KMS-11 (cell line): Measurements from ENCODE around the gene TIGAR.

Source experiments
- H2AFZ ChIP-seq: fragments of 200-600 bp; sonication (generic); 2 replicates; pipeline ENCODE4 v1.6.1; 2016; ENCODE audit warnings: antibody characterized with exemption, mixed run types, low read depth
- H3K27ac ChIP-seq: fragments of 200-600 bp; sonication (generic); 2 replicates; pipeline ENCODE4 v1.6.1; 2016; ENCODE audit warnings: mild to moderate bottlenecking, mixed run types
- H3K27me3 ChIP-seq: fragments of 200-600 bp; sonication (generic); 2 replicates; pipeline ENCODE4 v1.6.1; 2017; ENCODE audit warnings: mild to moderate bottlenecking, low read depth, mixed run types, moderate library complexity; ENCODE audit not compliant: insufficient read depth
- H3K36me3 ChIP-seq: fragments of 200-600 bp; sonication (generic); 2 replicates; pipeline ENCODE4 v1.6.1; 2017; ENCODE audit warnings: mild to moderate bottlenecking, mixed run types; ENCODE audit not compliant: insufficient read depth
- H3K4me1 ChIP-seq: fragments of 200-600 bp; sonication (generic); 2 replicates; pipeline ENCODE4 v1.6.1; 2016; ENCODE audit warnings: mild to moderate bottlenecking, low read depth, mixed run types; ENCODE audit not compliant: poor library complexity, severe bottlenecking
- H3K4me2 ChIP-seq: fragments of 200-600 bp; sonication (generic); 2 replicates; pipeline ENCODE4 v1.7.0; 2016; ENCODE audit warnings: mild to moderate bottlenecking, mixed run types
- H3K4me3 ChIP-seq: fragments of 200-600 bp; sonication (generic); IDR thresholded peaks from 2 replicates; pipeline ENCODE4 v1.6.1; 2017; ENCODE audit warnings: low read depth, low read length, mixed read lengths; ENCODE audit not compliant: insufficient read depth
- H3K79me2 ChIP-seq: fragments of 200-600 bp; sonication (generic); 2 replicates; pipeline ENCODE4 v1.6.1; 2016; ENCODE audit warnings: low read depth, mixed run types; ENCODE audit not compliant: insufficient read depth
- H3K9ac ChIP-seq: fragments of 200-600 bp; sonication (generic); 2 replicates; pipeline ENCODE4 v1.6.1; 2016; ENCODE audit warnings: mild to moderate bottlenecking, mixed run types
- H4K20me1 ChIP-seq: fragments of 200-600 bp; sonication (generic); 2 replicates; pipeline ENCODE4 v1.6.1; 2016; ENCODE audit warnings: mild to moderate bottlenecking, mixed run types; ENCODE audit not compliant: insufficient read depth
- TF ChIP-seq, protein P1 (sequence below): fragments of 200-600 bp; sonication (generic); conservative IDR thresholded peaks from 2 replicates; pipeline ENCODE4 v1.6.1; 2017; ENCODE audit warnings: low read depth, mild to moderate bottlenecking, antibody characterized with exemption, low read length, moderate library complexity, mixed read lengths

Gene TIGAR

DNA sequence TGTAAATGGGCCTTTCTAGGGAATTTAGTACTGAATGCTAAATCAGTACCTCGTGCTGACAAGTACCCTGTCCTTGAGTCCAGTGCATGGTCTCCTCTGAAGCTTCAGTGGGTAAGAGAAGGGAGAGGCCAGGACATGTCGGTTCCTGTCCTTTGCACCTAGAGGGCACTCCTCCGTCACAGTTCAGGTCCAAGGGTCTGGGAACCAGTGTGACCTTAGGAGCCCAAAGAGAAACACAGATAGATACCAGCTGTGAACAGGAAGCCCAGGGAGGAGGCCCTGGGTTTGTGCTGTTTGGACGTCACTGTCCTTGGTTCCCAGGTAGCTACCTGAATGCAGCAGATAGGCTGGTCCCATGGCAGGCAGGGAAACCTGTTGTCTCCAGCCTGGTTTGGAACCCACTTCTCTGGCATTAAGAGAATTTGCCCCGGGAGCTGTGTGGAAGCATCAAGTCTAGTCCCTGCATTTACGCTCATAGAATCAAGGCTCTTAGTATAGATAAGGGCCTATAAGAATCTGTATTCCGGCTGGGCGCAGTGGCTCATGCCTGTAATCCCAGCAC lies 62.4 kb downstream of the TIGAR start:
- H3K79me2 ChIP-seq, result no peaks in the 10 kb centered on the region
- H3K27me3 ChIP-seq, result no peaks in the 10 kb centered on the region
- H2AFZ ChIP-seq, result no peak overlapping the region
- H3K4me2 ChIP-seq, result no peak overlapping the region
- no peaks in the 10 kb centered on the region for H4K20me1 ChIP-seq
- no peak overlapping the region for H3K9ac ChIP-seq
- TF ChIP-seq, protein P1, sequence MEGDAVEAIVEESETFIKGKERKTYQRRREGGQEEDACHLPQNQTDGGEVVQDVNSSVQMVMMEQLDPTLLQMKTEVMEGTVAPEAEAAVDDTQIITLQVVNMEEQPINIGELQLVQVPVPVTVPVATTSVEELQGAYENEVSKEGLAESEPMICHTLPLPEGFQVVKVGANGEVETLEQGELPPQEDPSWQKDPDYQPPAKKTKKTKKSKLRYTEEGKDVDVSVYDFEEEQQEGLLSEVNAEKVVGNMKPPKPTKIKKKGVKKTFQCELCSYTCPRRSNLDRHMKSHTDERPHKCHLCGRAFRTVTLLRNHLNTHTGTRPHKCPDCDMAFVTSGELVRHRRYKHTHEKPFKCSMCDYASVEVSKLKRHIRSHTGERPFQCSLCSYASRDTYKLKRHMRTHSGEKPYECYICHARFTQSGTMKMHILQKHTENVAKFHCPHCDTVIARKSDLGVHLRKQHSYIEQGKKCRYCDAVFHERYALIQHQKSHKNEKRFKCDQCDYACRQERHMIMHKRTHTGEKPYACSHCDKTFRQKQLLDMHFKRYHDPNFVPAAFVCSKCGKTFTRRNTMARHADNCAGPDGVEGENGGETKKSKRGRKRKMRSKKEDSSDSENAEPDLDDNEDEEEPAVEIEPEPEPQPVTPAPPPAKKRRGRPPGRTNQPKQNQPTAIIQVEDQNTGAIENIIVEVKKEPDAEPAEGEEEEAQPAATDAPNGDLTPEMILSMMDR, result no peak
- H3K4me3 ChIP-seq, result no peak overlapping the region
- no peaks in the 10 kb centered on the region for H3K4me1 ChIP-seq
- H3K27ac ChIP-seq, result no peak overlapping the region
- no peaks in the 10 kb centered on the region for H3K36me3 ChIP-seq

DNA sequence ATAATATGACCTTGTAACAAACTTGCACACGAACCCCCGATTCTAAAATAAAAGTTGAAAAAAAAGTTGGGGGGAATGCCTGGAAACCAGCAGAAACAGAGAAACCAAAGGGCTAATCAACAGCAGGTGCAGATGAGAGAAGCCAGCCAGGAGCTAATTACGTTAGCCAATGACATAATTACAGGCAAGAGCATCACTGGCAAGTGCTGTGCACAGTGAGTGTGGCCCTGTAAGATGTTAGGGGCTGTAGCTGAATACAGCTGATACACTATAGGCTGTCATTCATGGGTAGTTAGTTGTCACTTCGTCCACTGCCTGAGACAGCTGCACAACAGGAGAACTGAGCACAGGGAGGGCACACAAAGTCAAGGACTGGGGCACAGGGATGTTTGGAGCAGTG lies 65.8 kb downstream of the TIGAR start:
- no peak overlapping the region for H2AFZ ChIP-seq
- TF ChIP-seq, protein P1, result no peak
- no peak overlapping the region for H3K4me2 ChIP-seq
- H3K79me2 ChIP-seq, result no peaks in the 10 kb centered on the region
- H3K27ac ChIP-seq, result no peak overlapping the region
- no peaks in the 10 kb centered on the region for H3K36me3 ChIP-seq
- no peaks in the 10 kb centered on the region for H3K27me3 ChIP-seq
- no peak overlapping the region for H3K9ac ChIP-seq
- H3K4me1 ChIP-seq, result no peaks in the 10 kb centered on the region
- no peaks in the 10 kb centered on the region for H4K20me1 ChIP-seq
- no peak overlapping the region for H3K4me3 ChIP-seq

DNA sequence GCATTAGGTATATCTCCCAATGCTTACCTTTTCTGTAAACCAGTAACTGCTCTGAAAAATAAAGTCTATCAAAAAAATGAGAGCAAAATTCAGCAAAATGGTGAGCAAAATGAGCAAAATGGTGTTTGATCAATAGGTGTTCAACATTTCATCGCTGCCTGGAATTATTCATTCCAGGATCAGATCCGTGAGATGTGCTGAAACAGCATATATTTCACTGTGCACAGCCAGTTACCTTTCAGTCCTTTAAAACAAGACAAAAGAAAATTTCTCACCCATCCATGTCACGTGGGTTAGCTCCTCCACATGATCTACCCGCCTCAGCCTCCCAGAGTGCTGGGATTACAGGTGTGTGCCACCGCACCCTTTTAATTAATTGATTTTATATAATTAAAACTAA lies 66.6 kb downstream of the TIGAR start:
- H3K4me2 ChIP-seq, result no peak overlapping the region
- H3K36me3 ChIP-seq, result no peaks in the 10 kb centered on the region
- H3K79me2 ChIP-seq, result no peaks in the 10 kb centered on the region
- no peaks in the 10 kb centered on the region for H3K4me1 ChIP-seq
- H3K27me3 ChIP-seq, result no peaks in the 10 kb centered on the region
- no peaks in the 10 kb centered on the region for H4K20me1 ChIP-seq
- no peak overlapping the region for H3K27ac ChIP-seq
- H2AFZ ChIP-seq, result no peak overlapping the region
- H3K4me3 ChIP-seq, result no peak overlapping the region
- TF ChIP-seq, protein P1, result no peak
- no peak overlapping the region for H3K9ac ChIP-seq

DNA sequence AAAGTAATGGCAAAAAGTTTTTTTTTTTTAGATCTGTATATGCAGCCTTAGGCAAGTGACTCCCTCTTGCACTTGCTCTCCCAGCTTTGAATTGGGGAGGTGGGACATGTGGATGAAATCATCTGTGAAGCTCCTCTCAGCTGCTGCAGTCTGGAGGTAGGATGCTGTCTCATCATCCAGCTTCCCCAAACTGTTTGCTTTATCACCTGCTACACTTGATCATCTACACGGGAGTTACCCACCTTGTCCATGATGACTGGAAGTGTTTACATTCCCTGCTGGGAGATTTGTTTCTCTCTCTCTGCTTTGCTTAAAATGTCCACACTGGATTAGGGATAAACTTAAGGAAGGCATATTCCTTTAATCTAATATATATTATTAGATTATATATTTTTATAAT lies 67.0 kb downstream of the TIGAR start:
- Histone ChIP-seq H3K36me3 (no peaks in the 10 kb centered on the region), H3K9ac (no peak overlapping the region), H2AFZ (no peak overlapping the region), H3K4me1 (no peaks in the 10 kb centered on the region), H4K20me1 (no peaks in the 10 kb centered on the region), H3K4me2 (no peak overlapping the region), H3K27me3 (no peaks in the 10 kb centered on the region), H3K79me2 (no peaks in the 10 kb centered on the region), H3K27ac (no peak overlapping the region), H3K4me3 (no peak overlapping the region)
- TF ChIP-seq, protein P1, result no peak
